Activated CD4-positive, alpha-beta T cell treated with anti-CD3 and anti-CD28 coated beads, Interleukin-2, amount 50 U/mL, for 16 hours (primary cell): ENCODE results near the gene NUP62CL.
"Not testable (repeated sequence)": the region's sequence is repeated elsewhere in the genome, so short reads cannot be mapped to it uniquely, and the experiment has no call there.

Experiments used
- DNase-seq: peaks from one replicate; pipeline ENCODE4 v3.0.0-alpha.2; 2020

The NUP62CL gene, protein sequence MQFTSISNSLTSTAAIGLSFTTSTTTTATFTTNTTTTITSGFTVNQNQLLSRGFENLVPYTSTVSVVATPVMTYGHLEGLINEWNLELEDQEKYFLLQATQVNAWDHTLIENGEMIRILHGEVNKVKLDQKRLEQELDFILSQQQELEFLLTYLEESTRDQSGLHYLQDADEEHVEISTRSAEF

DNA sequence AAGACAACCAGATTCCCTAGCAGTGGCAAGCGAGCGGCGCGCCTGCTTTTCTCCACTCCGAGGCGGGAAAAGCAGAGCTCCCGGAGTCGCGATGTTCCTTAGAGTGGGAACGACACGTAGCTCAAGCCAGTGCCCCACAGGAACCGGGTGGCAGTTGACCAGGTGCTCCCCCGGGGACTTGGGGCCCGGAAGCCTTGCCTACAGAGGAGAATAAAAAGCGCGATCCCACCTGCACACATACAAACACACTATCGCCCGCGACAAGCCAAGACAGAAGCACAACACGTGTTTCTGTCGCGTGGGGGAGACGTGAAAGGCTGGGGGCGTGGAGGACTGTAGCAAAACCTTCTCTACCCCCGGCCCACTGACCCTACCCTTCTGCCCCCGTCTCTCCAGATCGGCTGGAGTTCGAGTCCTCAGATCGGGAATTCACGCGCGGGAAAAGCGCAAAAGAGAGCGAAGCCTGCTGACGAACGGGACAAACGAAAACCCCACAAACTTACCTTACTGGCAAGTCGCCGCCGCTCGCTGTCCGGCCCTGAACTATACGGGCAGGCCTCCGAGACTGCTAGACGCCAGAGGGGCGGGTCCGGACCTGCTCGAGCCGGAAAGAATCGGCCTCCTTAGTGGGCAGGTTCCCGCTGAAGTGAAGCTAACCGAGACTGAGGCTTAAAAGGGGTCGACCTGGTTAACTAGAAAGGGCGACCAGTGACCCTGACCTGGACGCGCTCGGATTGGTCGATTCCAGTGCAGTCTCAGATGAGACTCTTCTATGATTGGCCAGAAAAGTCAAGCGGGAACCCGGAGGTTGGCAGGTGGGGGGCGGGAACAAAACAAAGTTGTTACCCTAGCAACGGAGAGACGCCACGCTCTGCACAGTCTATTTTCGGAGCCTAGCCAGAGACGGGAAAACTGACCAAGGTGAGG is at the start of gene NUP62CL, which contains the start of gene DNAAF6:
NUP62CL (minus strand) TSS at position 664 of the 927 bp plus-strand sequence. CDS start 31,287 bp downstream, outside the sequence.
DNAAF6 (plus strand) TSS at position 842 of the 927 bp plus-strand sequence. CDS start 6,265 bp downstream, outside the sequence.
- DNase-seq, result peak; percentile 75

DNA sequence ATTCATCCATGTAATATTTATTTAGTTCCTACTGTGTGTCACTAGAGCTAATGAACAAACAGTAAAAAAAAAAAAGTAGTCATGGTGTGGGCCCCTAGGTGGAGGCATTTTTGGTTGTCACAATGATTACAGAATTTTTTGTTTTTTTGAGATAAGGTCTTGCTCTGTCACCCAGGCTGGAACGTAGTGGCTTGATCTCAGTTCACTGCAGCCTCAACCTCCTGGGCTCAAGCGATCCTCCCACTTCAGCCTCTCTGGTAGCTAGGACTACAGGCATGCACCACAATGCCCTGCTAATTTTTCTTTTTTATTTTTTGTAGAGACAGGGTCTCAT is 22.2 kb upstream of the NUP62CL start:
- no peak for DNase-seq

DNA sequence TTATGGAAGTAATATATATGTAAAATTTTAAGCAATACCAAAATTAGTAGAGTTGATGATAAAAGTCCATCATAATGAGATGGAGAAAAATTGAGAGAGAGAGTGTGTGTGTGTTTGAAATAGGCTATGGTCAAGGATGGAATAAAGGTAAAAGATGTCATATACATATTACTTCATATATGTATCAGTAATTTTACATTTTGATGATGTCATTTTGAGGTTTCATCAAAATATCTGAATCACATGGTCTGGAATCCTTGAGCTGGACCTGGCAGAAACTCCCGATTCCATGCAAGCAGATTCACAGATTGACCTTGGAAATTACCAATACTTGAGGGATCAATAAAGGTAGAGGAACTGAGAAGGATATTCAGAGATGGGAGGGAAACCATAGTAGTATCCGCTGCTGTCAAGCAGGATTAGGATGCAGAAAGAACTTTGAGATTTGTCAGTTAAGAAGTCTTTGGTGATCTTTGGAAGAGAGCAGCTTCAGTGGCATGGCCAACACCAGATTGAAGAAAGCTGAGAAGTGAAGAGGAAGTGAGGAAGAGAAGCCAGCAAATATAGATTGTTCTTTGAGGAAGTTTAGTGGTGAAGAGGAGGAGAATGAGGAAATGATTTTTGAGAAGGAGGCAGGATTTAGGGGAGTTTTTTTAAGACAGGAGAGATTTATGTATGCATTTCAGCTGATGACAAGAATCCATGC is 21.7 kb upstream of the NUP62CL start:
- no peak for DNase-seq

DNA sequence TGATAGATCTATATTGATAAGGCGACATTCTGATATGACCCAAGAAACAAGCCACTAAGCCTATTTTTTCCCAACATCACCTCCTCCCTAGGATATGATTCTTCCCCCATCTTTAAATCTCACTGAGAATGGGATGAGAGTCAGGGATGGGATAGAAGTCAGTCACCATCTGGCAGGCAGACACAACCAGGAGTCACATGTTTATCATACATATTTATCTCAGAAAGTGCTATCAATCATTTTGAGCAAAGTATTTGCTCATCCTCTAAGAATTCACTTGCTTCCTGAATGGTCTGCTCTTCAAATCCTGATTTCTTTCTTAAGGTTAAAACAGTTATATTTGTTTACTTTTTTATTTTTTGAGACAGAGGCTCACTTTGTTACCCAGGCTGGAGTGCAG is 20.5 kb upstream of the NUP62CL start:
- DNase-seq, result no peak

DNA sequence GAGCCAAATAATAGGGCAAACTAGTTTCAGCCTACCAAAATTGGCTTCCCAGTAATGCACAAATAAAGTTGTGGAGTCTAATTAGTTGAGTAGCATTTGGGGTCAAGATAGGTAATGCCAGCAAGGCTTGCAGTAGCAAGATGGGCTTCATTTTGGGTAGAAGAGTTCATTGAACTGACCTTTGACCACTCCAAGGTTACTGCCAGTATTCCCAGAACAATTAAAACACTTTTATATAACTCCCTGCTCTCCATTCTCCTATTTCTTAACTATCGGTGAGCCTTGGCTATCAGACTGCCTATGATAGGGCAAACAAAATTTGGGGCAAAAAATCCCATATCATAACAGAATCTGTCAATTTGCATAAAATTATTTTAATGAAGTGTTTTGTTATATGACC is 7.2 kb upstream of the NUP62CL start:
- DNase-seq, result no peak

DNA sequence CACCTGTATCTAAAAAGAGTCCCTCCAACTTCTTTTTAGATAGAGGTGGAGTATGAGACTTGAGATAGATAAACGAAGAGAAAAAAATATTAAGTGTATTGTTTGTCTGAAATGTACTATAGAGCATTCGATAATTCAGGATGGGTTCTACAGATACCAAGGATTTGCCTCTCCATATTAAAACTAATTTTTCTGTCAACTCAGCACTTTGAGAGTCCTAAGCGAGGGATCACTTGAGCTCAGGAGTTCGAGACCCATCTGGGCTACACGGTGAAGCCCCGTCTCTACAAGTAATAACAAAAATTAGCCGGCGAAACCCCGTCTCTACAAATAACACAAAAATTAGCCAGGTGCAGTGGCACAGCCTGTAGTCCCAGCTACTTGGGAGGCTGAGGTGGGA is 1.7 kb upstream of the NUP62CL start:
- DNase-seq, result no peak

DNA sequence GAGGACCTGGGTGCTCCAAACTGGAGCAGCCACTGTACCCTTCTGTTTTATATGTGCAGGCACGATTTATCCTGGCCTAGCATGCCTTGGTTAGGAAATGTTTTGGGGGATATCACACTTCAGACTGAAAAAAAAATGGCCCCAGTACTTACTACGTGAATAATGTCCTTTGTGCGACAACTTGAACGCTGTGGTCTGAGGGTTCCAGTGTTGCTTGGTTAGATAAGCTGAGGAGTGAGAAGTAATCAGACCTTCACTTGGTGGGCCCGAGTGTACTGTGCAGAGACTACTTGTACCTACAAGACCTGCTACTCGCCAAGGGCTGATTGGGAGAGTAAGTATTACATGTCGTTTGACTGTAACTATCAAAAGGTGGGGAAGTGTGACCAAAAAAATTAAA is 856 bp upstream of the NUP62CL start:
- DNase-seq, result no peak

DNA sequence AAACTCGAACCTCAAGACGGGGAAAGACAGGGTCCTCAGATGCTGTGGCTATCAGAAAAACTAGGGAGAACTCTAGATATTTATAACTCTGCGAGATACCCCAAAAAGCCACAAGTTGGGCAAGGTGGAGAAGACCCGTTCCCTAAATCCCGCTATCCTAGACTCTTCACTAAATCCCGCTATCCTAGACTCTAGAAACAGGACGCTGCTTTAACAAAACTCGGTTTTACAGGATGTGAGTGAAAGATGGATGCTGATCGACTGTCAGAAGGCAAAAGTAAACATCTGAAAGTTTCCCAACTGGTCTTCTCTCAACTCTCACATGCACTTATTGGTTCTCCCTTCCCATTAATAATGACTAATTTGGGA is 448 bp upstream of the NUP62CL start:
- DNase-seq, result no peak

DNA sequence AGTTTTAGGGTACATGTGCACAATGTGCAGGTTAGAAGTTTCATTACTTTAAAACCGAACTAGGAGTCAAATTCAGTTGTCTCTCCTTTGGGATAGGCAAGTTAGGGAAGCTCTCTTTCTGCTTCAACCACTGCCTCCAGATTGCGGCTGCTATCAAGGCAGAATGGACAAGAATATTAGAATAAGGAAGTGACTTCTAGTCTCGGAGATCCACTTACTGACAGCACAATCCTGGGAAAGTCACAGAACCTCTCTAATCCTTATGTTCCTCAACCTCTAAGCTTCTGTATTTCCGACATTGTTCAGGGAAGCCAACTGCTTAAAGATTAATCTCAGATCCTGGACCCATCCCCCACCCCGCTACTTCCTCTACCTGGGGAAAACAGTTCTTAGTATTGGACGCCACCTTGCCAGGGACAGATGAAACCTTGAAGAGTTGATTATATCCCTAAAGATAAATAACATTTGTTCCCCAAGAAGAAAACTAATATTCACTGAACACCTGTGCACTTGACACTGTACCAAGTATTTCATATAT is 2.1 kb downstream of the NUP62CL start:
- DNase-seq, result no peak

DNA sequence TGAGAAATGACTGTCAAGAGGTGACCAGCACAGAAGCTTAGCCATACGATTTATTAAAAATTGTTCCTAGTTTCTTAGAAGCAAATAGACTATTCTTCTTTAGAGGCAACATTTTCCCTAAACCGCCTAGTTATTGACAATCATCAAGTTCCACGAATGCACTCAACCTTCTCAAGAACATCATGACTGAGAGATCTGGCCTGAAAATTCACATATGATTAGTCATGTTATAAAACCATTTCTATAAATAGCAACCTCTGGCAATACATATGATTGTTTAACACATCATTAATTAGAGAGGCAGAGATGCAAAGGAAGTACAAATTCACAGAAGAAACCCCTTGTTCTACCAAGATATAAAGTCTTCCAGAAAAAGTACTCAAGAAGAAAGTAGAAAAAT is 6.7 kb downstream of the NUP62CL start:
- no peak for DNase-seq

DNA sequence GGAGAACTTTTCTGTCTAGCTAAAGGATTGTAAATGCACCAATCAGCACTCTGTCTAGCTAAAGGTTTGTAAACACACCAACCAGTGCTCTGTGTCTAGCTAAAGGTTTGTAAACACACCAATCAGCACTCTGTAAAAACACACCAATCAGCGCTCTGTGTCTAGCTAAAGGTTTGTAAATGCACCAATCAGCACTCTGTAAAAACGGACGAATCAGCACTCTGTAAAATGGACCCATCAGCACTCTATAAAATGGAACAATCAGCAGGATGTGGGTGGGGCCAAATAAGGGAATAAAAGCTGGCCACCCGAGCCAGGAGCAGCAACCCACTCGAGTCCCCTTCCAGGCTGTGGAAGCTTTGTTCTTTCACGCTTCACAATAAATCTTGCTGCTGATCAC is 8.2 kb downstream of the NUP62CL start:
- DNase-seq, result not testable (repeated sequence)

DNA sequence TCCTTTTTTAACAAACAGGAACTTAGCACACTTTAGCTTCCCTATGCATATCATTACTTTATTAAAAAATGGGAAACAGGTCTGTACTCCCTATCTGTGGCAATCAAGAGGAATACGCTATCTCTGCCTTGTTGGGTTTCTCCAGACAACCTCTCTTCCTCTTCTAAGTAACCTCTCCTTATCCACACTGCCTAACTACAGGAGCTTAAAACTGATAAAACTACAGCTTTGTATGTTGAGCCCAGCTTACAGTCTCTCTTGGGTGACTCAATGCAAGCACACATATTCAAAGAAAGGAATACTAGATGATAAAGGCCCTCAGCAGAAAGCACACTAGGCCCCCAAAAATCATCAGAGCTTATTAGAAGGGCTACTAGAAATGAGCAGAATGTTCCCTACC is 8.9 kb downstream of the NUP62CL start:
- no peak for DNase-seq

DNA sequence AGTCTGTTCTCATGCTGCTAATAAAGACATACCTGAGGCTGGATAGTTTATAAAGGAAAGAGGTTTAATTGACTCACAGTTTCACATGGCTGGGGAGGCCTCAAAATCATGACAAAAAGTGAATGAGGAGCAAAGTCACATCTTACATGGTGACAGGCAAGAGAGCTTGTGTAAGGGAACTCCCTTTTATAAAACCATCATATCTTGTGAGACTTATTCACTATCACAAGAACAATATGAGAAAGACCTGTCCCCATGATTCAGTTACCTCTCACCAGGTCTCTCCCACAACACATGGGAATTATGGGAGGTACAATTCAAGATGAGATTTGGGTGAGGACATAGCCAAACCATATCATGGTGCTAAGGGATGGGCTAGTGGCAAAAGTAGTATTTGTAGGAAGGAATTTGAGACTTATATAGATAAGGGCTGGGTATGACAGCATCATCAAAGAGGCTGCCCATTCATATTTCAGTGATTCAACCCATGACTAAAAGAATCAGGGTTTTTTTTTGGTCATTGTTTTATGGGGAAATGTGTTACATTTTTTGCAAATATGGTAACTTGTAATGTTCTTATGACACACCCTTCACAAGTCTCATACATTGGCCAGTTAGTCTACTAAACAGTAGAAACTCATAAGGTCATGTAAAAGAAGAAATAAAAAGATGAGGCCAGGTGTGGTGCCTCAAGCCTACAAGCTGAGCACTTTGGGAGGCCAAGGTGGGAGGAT is 34.7 kb downstream of the NUP62CL start:
- DNase-seq, result no peak

DNA sequence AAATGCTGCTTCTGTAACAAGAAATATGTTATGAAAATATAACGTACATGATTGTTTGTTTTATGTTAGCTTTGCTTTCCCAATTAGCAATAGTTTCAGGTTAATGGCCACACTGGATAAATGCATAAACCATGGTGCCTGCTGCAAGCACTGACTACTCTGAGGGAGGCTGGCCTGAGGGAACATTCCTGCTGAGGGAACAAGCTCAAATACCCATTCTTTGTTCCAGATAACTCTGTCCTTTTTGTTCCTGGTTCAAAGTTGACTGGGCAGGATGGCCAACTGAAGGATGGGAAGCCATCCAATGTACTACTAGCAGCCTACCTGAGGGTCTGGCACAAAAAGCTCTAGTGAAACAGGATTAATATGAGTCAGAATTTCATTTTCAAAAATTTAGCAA is 37.5 kb downstream of the NUP62CL start:
- no peak for DNase-seq

DNA sequence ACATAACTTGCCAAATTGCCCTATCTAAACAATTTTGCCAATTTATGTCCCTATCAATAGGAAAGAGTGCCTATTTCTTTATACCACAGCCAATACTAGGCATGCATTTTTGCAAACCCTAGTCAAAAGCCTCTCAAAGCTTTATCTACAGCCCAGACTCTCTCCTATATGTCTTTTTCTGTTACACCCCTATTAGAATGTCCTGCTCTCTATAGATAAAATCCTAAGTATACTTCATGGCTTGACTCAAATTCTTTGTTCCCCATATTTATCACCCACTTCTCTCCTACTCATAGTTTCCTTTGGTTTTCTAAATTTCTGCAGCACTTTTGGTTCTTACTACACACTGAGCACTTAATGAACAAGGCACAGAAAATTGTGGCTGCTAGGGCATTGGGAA is 38.0 kb downstream of the NUP62CL start:
- DNase-seq, result no peak

DNA sequence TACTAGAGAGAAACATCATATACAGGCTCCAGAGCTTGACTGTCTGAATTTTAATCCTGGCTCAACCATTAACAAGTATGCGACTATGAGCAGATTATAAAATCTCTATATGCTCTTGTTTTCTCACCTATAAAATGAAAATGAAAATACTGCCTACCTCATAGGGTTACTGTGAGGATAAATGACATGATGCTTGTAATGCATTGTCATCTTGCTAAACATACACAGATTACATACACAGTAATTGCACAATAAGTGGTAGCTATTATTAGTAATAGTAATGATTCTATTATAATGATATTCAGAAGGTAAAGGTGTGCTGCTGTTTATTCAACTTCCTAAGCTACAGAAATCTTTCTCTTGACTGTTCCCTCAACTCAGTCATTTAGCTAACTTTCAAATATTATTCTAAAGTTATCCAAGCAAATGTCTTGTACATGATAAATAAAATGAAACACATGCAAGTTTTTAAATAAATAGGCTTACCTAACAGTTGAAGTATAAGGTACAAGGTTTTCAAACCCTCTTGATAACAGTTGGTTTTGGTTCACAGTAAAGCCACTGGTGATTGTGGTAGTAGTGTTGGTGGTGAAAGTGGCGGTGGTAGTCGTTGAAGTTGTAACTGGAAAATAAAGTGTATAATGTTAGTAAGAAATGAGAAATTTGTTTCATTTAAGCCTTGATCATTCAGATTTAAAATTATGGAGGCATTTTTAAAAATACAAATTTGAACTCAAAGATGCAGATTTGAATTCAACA is 38.9 kb downstream of the NUP62CL start:
- DNase-seq, result no peak

DNA sequence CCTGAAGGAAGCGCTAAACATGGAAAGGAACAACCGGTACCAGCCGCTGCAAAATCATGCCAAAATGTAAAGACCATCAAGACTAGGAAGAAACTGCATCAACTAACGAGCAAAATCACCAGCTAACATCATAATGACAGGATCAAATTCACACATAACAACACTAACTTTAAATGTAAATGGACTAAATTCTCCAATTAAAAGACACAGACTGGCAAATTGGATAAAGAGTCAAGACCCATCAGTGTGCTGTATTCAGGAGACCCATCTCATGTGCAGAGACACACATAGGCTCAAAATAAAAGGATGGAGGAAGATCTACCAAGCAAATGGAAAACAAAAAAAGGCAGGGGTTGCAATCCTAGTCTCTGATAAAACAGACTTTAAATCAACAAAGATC is 48.6 kb downstream of the NUP62CL start:
- not testable (repeated sequence) for DNase-seq

DNA sequence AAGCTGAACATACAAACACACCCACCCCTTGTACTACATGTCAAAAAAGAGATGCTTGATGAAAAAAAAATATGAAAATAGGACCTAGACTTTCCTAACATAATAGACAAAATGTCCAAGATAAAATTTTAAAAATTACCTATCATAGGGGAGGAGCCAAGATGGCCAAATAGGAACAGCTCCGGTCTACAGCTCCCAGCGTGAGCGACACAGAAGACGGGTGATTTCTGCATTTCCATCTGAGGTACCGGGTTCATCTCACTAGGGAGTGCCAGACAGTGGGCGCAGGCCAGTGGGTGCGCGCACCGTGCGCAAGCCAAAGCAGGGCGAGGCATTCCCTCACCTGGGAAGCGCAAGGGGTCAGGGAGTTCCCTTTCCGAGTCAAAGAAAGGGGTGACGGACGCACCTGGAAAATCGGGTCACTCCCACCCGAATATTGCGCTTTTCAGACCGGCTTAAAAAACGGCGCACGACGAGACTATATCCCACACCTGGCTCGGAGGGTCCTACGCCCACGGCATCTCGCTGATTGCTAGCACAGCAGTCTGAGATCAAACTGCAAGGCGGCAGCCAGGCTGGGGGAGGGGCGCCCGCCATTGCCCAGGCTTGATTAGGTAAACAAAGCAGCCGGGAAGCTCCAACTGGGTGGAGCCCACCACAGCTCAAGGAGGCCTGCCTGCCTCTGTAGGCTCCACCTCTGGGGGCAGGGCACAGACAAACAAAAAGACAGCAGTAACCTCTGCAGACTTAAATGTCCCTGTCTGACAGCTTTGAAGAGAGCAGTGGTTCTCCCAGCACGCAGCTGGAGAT is 50.4 kb downstream of the NUP62CL start:
- DNase-seq, result not testable (repeated sequence)

DNA sequence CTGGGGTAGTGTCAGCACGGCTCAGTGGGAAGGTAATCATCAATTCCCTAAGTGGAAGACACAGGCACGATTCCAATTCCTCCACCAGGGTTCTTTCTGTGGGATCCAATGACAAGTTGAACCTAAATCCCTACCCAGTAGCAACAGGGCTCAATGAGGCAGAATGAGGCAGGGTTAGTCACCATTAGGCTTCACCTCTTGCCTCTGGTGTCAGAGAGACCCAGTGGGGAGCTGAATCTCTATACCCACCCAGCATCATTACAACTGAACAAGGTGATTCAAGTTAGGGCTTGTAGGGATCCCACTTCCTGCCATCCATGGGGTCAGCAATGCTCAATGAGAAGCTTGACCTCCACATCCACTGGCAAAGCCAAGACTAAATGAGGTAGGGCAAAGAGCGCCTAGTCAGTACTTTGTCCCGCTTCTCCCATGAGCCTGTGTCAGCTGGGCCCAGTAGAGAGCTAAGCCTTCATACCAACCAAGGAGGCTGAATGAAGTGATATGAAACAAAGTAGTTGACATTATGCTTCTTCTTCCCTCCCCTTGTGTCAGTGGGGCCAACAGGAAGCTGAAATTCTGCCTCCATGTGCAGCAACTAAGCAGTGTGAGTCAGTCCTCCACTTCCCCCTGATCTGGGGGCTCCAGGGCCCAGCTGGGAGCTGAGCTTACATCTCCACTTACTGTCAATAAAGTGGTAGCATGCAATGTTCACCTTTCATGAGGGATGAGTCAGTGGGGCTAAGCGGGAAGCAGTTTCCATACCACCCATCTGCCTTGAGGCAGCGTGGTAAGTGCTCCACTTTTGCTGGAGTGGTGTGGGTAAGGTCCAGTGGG is 51.2 kb downstream of the NUP62CL start:
- peak; percentile 1 for DNase-seq

DNA sequence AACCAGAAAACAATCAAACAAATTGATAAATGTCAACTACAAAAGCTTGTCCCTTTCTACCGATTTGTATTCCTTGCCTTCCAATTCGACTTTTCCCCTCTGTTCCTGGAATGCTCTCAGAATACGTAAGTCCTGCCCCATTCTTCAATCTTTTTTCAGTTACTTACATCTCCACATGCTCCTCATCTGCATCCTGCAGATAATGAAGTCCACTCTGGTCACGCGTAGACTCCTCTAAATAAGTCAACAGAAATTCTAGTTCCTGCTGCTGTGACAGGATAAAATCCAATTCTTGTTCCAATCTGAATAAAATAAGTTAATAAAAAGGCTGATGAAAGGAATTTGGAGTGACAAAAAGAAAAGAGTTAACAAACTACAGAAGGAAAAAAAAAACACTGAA is 53.2 kb downstream of the NUP62CL start:
- DNase-seq, result no peak
